ENCODE data around the gene BCAR3. TPM values are rescaled to one million over a fixed set of nuclear protein-coding genes. Genes with fewer than 3 reads are reported as not detected.
"Not testable (repeated sequence)": the region's sequence is repeated elsewhere in the genome, so short reads cannot be mapped to it uniquely, and the experiment has no call there.

BCAR3 gene
- total RNA-seq, 1 donor from 2014 or later = 16.6 TPM

DNA sequence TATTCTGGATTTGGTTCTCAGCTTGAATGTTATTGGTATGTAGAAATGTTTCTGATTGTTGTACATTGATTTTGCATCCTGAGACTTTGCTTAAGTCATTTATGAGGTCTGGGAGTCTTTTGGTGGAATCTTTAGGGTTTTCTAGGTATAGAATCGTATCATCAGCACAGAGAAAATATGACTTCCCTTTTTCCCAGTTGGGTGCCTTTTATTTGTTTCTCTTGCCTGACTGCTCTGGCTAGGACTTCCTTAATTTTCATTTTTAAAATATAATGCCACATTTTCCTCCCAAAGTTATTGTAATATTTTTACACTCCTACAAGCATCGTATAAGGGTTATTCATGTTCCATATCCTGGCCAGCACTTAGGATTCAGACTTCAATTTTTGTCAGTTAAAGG is 122.6 kb downstream of the BCAR3 start:
- TF ChIP-seq, protein P1, sequence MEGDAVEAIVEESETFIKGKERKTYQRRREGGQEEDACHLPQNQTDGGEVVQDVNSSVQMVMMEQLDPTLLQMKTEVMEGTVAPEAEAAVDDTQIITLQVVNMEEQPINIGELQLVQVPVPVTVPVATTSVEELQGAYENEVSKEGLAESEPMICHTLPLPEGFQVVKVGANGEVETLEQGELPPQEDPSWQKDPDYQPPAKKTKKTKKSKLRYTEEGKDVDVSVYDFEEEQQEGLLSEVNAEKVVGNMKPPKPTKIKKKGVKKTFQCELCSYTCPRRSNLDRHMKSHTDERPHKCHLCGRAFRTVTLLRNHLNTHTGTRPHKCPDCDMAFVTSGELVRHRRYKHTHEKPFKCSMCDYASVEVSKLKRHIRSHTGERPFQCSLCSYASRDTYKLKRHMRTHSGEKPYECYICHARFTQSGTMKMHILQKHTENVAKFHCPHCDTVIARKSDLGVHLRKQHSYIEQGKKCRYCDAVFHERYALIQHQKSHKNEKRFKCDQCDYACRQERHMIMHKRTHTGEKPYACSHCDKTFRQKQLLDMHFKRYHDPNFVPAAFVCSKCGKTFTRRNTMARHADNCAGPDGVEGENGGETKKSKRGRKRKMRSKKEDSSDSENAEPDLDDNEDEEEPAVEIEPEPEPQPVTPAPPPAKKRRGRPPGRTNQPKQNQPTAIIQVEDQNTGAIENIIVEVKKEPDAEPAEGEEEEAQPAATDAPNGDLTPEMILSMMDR (conservative IDR thresholded peaks at IDR 0.05) = no peak
- no peak for DNase-seq (ENCODE audit: extremely low spot score, unreplicated experiment)
- H3K36me3 Mint-ChIP-seq = peaks cover 57% of the 10 kb centered on the region
- peaks cover 14% of the 10 kb centered on the region for H3K4me1 Mint-ChIP-seq (ENCODE audit: unreplicated experiment)
- peak overlapping the region; percentile 34 for H3K4me3 Mint-ChIP-seq
- H3K27me3 Mint-ChIP-seq = no peaks in the 10 kb centered on the region
- H3K27ac Mint-ChIP-seq = peak overlapping the region; percentile 22
- peaks cover 7% of the 10 kb centered on the region for H3K9me3 Mint-ChIP-seq

DNA sequence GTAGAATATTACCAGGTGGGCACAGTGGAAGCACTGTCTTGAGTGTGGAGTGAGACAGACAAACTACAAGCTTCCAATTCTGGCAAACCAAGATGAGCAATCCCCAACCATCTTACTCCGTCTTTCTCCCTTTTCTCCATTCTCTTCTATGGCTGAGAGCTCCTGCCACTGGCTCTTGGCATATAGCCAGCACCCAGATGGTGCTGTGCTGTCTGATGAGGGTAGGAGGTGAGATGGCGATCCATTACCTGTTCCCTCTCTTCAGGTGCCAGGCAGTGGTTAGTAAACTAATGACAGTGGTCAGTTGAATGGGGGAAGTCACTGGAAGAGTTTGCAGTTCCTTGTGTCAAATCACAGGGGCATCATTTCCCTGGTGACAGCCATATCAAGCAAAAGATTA is 125.3 kb downstream of the BCAR3 start:
- H3K27ac Mint-ChIP-seq = peak overlapping the region; percentile 20

DNA sequence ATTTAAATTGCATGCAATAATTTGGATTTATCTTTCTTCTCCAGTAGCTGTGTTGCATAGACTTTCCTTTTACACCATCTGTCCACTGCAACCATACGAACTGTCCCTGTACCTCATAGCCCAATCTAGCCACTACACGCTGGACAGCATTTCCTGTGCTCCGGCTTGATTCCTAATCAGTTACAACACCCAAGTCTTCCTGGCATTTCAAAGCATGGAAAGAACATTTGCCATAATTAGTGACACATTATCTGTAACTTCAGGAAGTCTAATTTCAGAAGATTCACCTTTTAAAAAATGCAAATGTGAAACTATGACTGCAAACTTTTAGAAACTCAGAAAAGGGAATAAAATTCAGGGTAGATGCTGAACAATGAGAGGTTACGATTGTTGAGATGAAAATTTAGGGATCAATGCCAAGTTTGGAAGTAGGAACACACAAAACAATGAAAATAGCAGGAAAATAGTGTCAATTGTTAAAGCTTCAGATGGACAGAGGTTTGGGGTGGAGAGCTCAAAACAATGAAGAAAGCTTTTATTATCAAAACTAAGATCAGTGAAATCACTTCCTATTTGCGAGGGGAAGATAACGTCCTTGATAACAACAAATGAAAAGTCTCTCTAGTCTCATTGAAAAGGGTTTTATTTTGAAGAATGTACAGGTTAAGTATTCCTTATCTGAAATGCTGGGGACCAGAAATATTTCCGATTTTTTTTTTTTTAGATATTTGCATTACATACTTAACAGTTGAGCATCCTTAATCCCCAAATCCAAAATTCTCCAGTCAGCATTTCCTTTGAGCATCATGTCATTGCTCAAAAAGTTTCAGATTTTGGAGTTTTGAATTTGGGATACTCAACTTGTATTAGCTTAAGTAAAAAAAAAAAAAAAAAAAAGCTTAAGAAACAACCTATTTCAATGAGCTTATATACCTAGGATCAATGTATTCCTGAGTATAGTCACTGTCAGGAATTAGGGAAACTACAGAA is 126.5 kb downstream of the BCAR3 start:
- Mint-ChIP-seq H3K27ac (no peak overlapping the region), H3K9me3 (peaks cover 7% of the 10 kb centered on the region), H3K36me3 (peaks cover 58% of the 10 kb centered on the region), H3K4me3 (no peak overlapping the region), H3K27me3 (no peaks in the 10 kb centered on the region), H3K4me1 (ENCODE audit: unreplicated experiment) (peaks cover 39% of the 10 kb centered on the region)
- TF ChIP-seq, protein P1 (conservative IDR thresholded peaks at IDR 0.05) = no peak
- DNase-seq (ENCODE audit: extremely low spot score, unreplicated experiment) = no peak

More for the DNA sequence above, 125.3 kb downstream of the BCAR3 start:
- TF ChIP-seq, protein P1 (conservative IDR thresholded peaks at IDR 0.05) = no peak
- no peaks in the 10 kb centered on the region for H3K27me3 Mint-ChIP-seq
- H3K4me3 Mint-ChIP-seq = no peak overlapping the region
- no peak for DNase-seq (ENCODE audit: extremely low spot score, unreplicated experiment)
- peaks cover 57% of the 10 kb centered on the region for H3K36me3 Mint-ChIP-seq
- H3K4me1 Mint-ChIP-seq (ENCODE audit: unreplicated experiment) = peaks cover 39% of the 10 kb centered on the region
- peaks cover 7% of the 10 kb centered on the region for H3K9me3 Mint-ChIP-seq

DNA sequence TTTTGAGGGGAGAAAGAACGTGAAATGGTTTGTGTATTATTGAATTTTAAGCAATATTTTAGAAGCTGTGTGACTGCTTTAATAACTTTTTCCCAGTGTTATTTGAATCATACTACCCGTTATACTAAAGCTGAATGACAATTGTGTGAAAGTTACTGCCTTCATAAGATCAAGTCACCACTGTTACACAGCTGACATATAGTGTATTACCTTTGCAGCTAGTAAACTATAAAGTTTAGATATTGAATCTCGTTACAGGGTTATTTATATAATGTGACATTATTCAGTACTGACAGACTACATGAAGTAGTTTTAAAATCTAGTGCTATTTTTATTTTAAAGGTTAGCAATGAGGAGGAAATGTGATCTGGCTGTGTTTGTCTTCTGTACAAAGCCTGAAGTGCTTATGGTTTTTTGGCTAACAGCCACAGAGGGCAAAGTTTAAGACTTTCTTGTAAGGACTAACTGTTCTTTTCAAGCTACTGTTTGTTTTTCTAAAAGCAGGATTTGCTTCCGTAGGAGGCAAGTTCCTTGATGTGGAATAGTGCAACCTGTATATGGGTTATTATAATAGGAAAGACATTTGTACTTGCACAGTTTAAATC is 127.6 kb downstream of the BCAR3 start:
- not testable (repeated sequence) for DNase-seq (ENCODE audit: extremely low spot score, unreplicated experiment)
- H3K4me1 Mint-ChIP-seq (ENCODE audit: unreplicated experiment) = peaks cover 39% of the 10 kb centered on the region

DNA sequence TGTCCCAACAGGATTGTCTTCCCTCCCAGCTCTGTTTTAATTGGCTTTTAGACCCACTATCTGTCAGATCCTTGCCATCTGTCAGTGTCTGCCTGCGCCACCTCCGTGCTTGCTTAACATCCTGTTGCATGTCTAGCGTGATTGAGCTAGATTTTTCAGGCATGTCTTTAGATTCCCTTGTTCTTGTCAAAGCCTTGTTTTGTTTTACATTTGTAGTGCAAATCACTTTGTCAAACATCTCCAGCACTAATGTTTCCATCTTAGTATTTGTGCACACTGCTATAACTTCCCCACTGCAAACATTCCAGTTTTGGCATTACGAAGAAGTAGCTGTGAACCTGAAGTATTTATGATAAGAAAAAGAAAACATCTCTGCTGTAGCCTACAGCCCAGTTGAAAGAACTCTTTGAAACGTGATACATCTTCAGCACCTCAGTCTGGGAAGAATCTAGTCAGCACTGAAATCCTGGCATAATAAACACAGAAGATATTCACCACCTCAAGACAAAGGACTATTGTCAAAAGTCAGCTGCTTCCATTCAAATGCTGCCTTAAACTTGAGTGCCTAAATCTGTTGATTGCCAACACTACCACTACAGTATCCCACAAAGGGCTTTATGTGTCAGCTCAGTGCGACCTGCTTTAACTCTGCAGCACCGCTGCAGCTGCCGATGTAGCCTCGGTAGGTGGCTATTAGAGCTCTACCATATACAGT is 128.7 kb downstream of the BCAR3 start:
- Mint-ChIP-seq H3K36me3 (peaks cover 40% of the 10 kb centered on the region), H3K4me3 (peak overlapping the region; percentile 53), H3K27ac (peak overlapping the region; percentile 75), H3K9me3 (no peaks in the 10 kb centered on the region), H3K4me1 (ENCODE audit: unreplicated experiment) (peaks cover 39% of the 10 kb centered on the region), H3K27me3 (no peaks in the 10 kb centered on the region)
- no peak for DNase-seq (ENCODE audit: extremely low spot score, unreplicated experiment)
- TF ChIP-seq, protein P1 (conservative IDR thresholded peaks at IDR 0.05) = no peak

More for the DNA sequence above, 127.6 kb downstream of the BCAR3 start:
- Mint-ChIP-seq H3K27ac (peak overlapping the region; percentile 7), H3K4me3 (peak overlapping the region; percentile 53), H3K36me3 (peaks cover 51% of the 10 kb centered on the region)
- not testable (repeated sequence) for H3K9me3 Mint-ChIP-seq, H3K27me3 Mint-ChIP-seq

Data from type B pancreatic cell (in vitro differentiated cells).